A549 (cell line): Measurements from ENCODE around the gene IPPK. TPM values are rescaled to one million over a fixed set of nuclear protein-coding genes. Genes with fewer than 3 reads are reported as not detected.

ENCODE experiments used
- ATAC-seq, 2 experiments: fragments of 200-7000 bp in 1 of 2; fragments of >200 bp in 1 of 2; cut with Nextera tagmentation in 1 of 2; cut with Tn5 transposase in 1 of 2; 3 replicates each; pipeline versions ENCODE4 v1.8.0 to v1.9.1; 2018 to 2020; ENCODE audit warnings: mild to moderate bottlenecking in 1 of 2, moderate library complexity in 1 of 2
- CTCF ChIA-PET: fragments of 300-600 bp; sonication (Branson Sonifier 250); formaldehyde crosslinking; extraction: SDS; loops from one replicate; lab custom pipeline; 2021; ENCODE audit warnings: antibody characterized with exemption, inconsistent platforms; lab: Yijun Ruan, JAX
- POLR2A ChIA-PET: fragments of 350-600 bp; formaldehyde crosslinking; extraction: SDS; loops from one replicate; lab custom pipeline; 2021; ENCODE audit warnings: antibody characterized with exemption, inconsistent platforms; lab: Yijun Ruan, JAX
- DNase-seq, 2 experiments: peaks; one replicate each; pipeline versions ENCODE4 v3.0.0 to v3.0.0-alpha.2; 2011 to 2016; ENCODE audit warnings: low read depth in 1 of 2, low spot score in 1 of 2
- FAIRE-seq: peaks from 2 replicates; lab custom pipeline; 2011; peaks lifted over from hg19 to GRCh38; lab: Jason Lieb, UNC
- H3K27ac ChIP-seq, 2 experiments: fragments of >200 bp; sonication (Bioruptor Twin); formaldehyde crosslinking; 3 replicates each; pipeline ENCODE4 v1.5.1; 2016 to 2017
- H3K4me1 ChIP-seq: fragments of >200 bp; sonication (Bioruptor Twin); formaldehyde crosslinking; 3 replicates; pipeline ENCODE4 v1.6.1; 2016
- H3K4me2 ChIP-seq: fragments of >200 bp; sonication (Bioruptor Twin); formaldehyde crosslinking; 3 replicates; pipeline ENCODE4 v1.6.1; 2016
- H3K4me3 ChIP-seq: fragments of >200 bp; sonication (Bioruptor Twin); formaldehyde crosslinking; 3 replicates; pipeline ENCODE4 v1.5.1; 2016
- H3K9me3 ChIP-seq: fragments of >200 bp; sonication (Bioruptor Twin); formaldehyde crosslinking; 3 replicates; pipeline ENCODE4 v1.6.1; 2016
- BHLHE40 ChIP-seq: IDR thresholded peaks from 2 replicates; pipeline ENCODE4 v1.6.1; 2012; ENCODE audit warnings: low read depth, low read length, inconsistent platforms
- CBX8 ChIP-seq: fragments of 200-600 bp; sonication (generic); IDR thresholded peaks from 2 replicates; pipeline ENCODE4 v1.6.1; 2016
- CHD2 ChIP-seq: fragments of 150-350 bp; IDR thresholded peaks from 2 replicates; pipeline ENCODE4 v1.6.1; 2014; ENCODE audit warnings: low read length; ENCODE audit not compliant: partially characterized antibody
- CTCF ChIP-seq: fragments of >200 bp; sonication (Bioruptor Twin); formaldehyde crosslinking; IDR thresholded peaks from 3 replicates; pipeline ENCODE4 v1.5.1; 2016
- EHMT2 ChIP-seq: fragments of 200-600 bp; sonication (generic); IDR thresholded peaks from 2 replicates; pipeline ENCODE4 v1.6.1; 2016; ENCODE audit warnings: antibody characterized with exemption, low read depth, mild to moderate bottlenecking, moderate library complexity
- ESRRA ChIP-seq: fragments of 150-350 bp; IDR thresholded peaks from 2 replicates; pipeline ENCODE4 v1.6.1; 2014; ENCODE audit warnings: mild to moderate bottlenecking, low read length, borderline replicate concordance
- FOSB ChIP-seq: fragments of 250-450 bp; sonication (Bioruptor Pico); IDR thresholded peaks from 2 replicates; pipeline ENCODE4 v1.5.0; 2020; ENCODE audit warnings: mild to moderate bottlenecking, moderate library complexity
- HES2 ChIP-seq: fragments of >200 bp; sonication (Bioruptor Twin); formaldehyde crosslinking; IDR thresholded peaks from 2 replicates; pipeline ENCODE4 v1.6.1; 2016
- HMGXB4 ChIP-seq: fragments of 250-450 bp; sonication (Bioruptor Pico); IDR thresholded peaks from 2 replicates; pipeline ENCODE4 v1.5.0; 2021; ENCODE audit warnings: mild to moderate bottlenecking, moderate library complexity, borderline replicate concordance
- JUN ChIP-seq, 2 experiments: fragments of >200 bp; sonication (Bioruptor Twin); formaldehyde crosslinking; IDR thresholded peaks; 2 replicates in 1 of 2; 3 replicates in 1 of 2; pipeline ENCODE4 v1.6.1; 2016 to 2017
- MAFK ChIP-seq: fragments of 450-650 bp; IDR thresholded peaks from 2 replicates; pipeline ENCODE4 v1.6.1; 2014; ENCODE audit not compliant: partially characterized antibody
- MAX ChIP-seq: IDR thresholded peaks from 2 replicates; pipeline ENCODE4 v1.6.1; 2012
- NPAS2 ChIP-seq: fragments of 250-450 bp; sonication (Bioruptor Pico); IDR thresholded peaks from 2 replicates; pipeline ENCODE4 v1.8.0; 2022; ENCODE audit warnings: mild to moderate bottlenecking, moderate library complexity, borderline replicate concordance
- PBX3 ChIP-seq: IDR thresholded peaks from 2 replicates; pipeline ENCODE4 v1.6.1; 2012
- PHF8 ChIP-seq: fragments of 200-600 bp; sonication (generic); IDR thresholded peaks from 2 replicates; pipeline ENCODE4 v1.6.1; 2016; ENCODE audit warnings: low read depth, mild to moderate bottlenecking, antibody characterized with exemption, moderate library complexity, borderline replicate concordance
- POLR2A ChIP-seq: IDR thresholded peaks from 2 replicates; pipeline ENCODE4 v1.6.1; 2012; ENCODE audit warnings: mild to moderate bottlenecking, low read length
- RCOR1 ChIP-seq: fragments of 150-350 bp; IDR thresholded peaks from 2 replicates; pipeline ENCODE4 v1.6.1; 2014; ENCODE audit warnings: antibody characterized with exemption, low read length, low read depth
- RFX5 ChIP-seq: fragments of 450-650 bp; IDR thresholded peaks from 2 replicates; pipeline ENCODE4 v1.7.1; 2014; ENCODE audit warnings: antibody characterized with exemption, mild to moderate bottlenecking, moderate library complexity
- RNF2 ChIP-seq: fragments of 200-600 bp; sonication (generic); IDR thresholded peaks from 2 replicates; pipeline ENCODE4 v1.6.1; 2016; ENCODE audit warnings: low read depth, mild to moderate bottlenecking, antibody characterized with exemption, moderate library complexity, borderline replicate concordance
- SMC3 ChIP-seq: fragments of >200 bp; sonication (Bioruptor Twin); formaldehyde crosslinking; IDR thresholded peaks from 3 replicates; pipeline ENCODE4 v1.6.1; 2018; ENCODE audit warnings: inconsistent platforms
- TP53 ChIP-seq: fragments of 250-450 bp; sonication (Bioruptor Pico); IDR thresholded peaks from 2 replicates; pipeline ENCODE4 v1.5.0; 2021; ENCODE audit warnings: mild to moderate bottlenecking, moderate library complexity
- ZFP36 ChIP-seq: fragments of 450-650 bp; IDR thresholded peaks from 2 replicates; pipeline ENCODE4 v1.6.1; 2014; ENCODE audit warnings: borderline replicate concordance; ENCODE audit not compliant: partially characterized antibody
- WGBS: methylation state at CpG from one replicate; pipeline ENCODE4 v1.1.6; 2017; ENCODE audit errors: missing lambda C conversion rate; 5-methylcytosine and 5-hydroxymethylcytosine counted together
- polyA plus RNA-seq, 4 experiments: library from polyadenylated mRNA; depleted of rRNA in 3 of 4; stranded (reverse); fragments of >200 nt; fragmentation: RNase III in 1 of 4; extraction: RNeasy Plus Mini Kit Qiagen cat#74134 plus additional on column Dnase treatment in 1 of 4; gene quantifications; 2 replicates in 3 of 4; 3 replicates in 1 of 4; pipeline ENCODE4 v1.2.3, GENCODE V29; 2011 to 2017

IPPK gene
- polyA plus RNA-seq, 2 of the 4 experiments (the other 2 are of a cell fraction), result 12.2 to 20.0 TPM

GRCh38 chr9:92639791-92640271 is 30.1 kb downstream of the IPPK start:
- no peak overlapping the region for H3K27ac ChIP-seq
- POLR2A ChIA-PET, result interaction anchor here (1.3 kb wide), 1 partner anchor 30 kb away, joined by 3 read pairs; the partner anchor contains the start of gene IPPK

GRCh38 chr9:92639124-92639523 is 30.8 kb downstream of the IPPK start:
- WGBS, result 97% methylated on average over 7 of the region's 7 CpGs
- TF ChIP-seq POLR2A, result no peak
- no peak for TF ChIP-seq NPAS2 (CRISPR knock-in tag)
- TF ChIP-seq CBX8, result no peak
- no peak for TF ChIP-seq RNF2
- TF ChIP-seq, all 56 proteins: peak for 0
- FAIRE-seq, result no peak
- no peak for ATAC-seq
- H3K4me2 ChIP-seq, result no peak overlapping the region
- no peaks in the 10 kb centered on the region for H3K4me1 ChIP-seq
- CTCF ChIA-PET, result interaction anchor here (1.3 to 1.5 kb wide), 3 partner anchors 137 to 297 kb away, joined by 3 to 6 read pairs (median 6); no protein-coding TSS in a partner anchor
- POLR2A ChIA-PET, result no interaction called here
- no peak overlapping the region for H3K27ac ChIP-seq
- H3K9me3 ChIP-seq, result no peaks in the 10 kb centered on the region
- no peak for DNase-seq
- H3K4me3 ChIP-seq, result no peak overlapping the region

More at GRCh38 chr9:92639791-92640271, 30.1 kb downstream of the IPPK start:
- 88% methylated on average over 8 of the region's 9 CpGs for WGBS
- no peak overlapping the region for H3K4me2 ChIP-seq
- TF ChIP-seq RFX5 (no peak), ESRRA (no peak), SMC3 (no peak), HES2 (no peak), MAFK (no peak), EHMT2 (no peak), CBX8 (no peak)
- H3K9me3 ChIP-seq, result no peaks in the 10 kb centered on the region
- H3K4me3 ChIP-seq, result no peak overlapping the region
- DNase-seq (no peak), ATAC-seq (no peak), FAIRE-seq (no peak)
- H3K4me1 ChIP-seq, result no peaks in the 10 kb centered on the region
- CTCF ChIA-PET, result interaction anchor here (1.3 to 1.6 kb wide), 2 partner anchors 152 to 501 kb away, joined by 5 to 6 read pairs; no protein-coding TSS in a partner anchor

- Histone ChIP-seq H3K4me1 (no peaks in the 10 kb centered on the region), H3K4me3 (no peak overlapping the region), H3K4me2 (no peak overlapping the region), H3K9me3 (no peaks in the 10 kb centered on the region), H3K27ac (no peak overlapping the region)
- CTCF ChIA-PET, result interaction anchor here (1.0 to 1.5 kb wide), 3 partner anchors 137 to 498 kb away, joined by 3 to 6 read pairs (median 4); no protein-coding TSS in a partner anchor
- TF ChIP-seq FOSB (CRISPR knock-in tag), result no peak
- no peak for TF ChIP-seq TP53 (CRISPR knock-in tag)
- no peak for TF ChIP-seq PHF8
- TF ChIP-seq SMC3, result no peak
- no peak for FAIRE-seq
- 83% methylated on average over 5 of the region's 5 CpGs for WGBS
- no peak for DNase-seq
- ATAC-seq, result no peak
- POLR2A ChIA-PET, result no interaction called here
Observed at GRCh38 chr9:92638621-92639101, 31.3 kb downstream of the IPPK start.

- no peak for ATAC-seq
- DNase-seq, result no peak
- CTCF ChIA-PET, result interaction anchor here (0.7 to 1.5 kb wide), 5 partner anchors 136 to 499 kb away, joined by 3 to 6 read pairs (median 4); no protein-coding TSS in a partner anchor
- no peak overlapping the region for H3K4me2 ChIP-seq
- 91% methylated on average over 20 of the region's 26 CpGs for WGBS
- TF ChIP-seq RCOR1 (no peak), BHLHE40 (no peak), JUN (IDR thresholded peaks at IDR 0.05) (no peak), CHD2 (no peak), MAX (no peak), PHF8 (no peak), CTCF (no peak), ESRRA (no peak), HMGXB4 (CRISPR knock-in tag) (no peak), ZFP36 (no peak), PBX3 (no peak)
- FAIRE-seq, result no peak
- POLR2A ChIA-PET, result no interaction called here
- H3K4me3 ChIP-seq, result no peak overlapping the region
- no peaks in the 10 kb centered on the region for H3K9me3 ChIP-seq
- no peaks in the 10 kb centered on the region for H3K4me1 ChIP-seq
- H3K27ac ChIP-seq, result no peak overlapping the region
Observed at GRCh38 chr9:92637886-92638620, 31.9 kb downstream of the IPPK start.
